ENCODE measurements around the gene FBXL15.

- TF ChIP-seq POLR2A (IDR thresholded peaks at IDR 0.05) (no peak), CTCF (IDR thresholded peaks at IDR 0.05 in 8 of 11, conservative IDR thresholded peaks at IDR 0.05 in 3 of 11) (no peak), POLR2AphosphoS5 (IDR thresholded peaks at IDR 0.05) (peak in 1 of 3 donors; percentile 0)
Observed at GRCh38 chr10:102400076-102400475, 20.6 kb upstream of the FBXL15 start.
